Keratinocyte (primary cell): ENCODE results near the gene MRPL12.

ENCODE experiments used
- CTCF ChIP-seq, 3 experiments: IDR thresholded peaks in 1 of 3; conservative IDR thresholded peaks in 1 of 3; optimal IDR thresholded peaks in 1 of 3; 2 replicates in 2 of 3; 3 replicates in 1 of 3; pipeline versions ENCODE3 to v1.5.1; 2011; ENCODE audit warnings: low read length in 3 of 3, mild to moderate bottlenecking in 3 of 3, moderate library complexity in 2 of 3, control low read depth in 1 of 3, inconsistent platforms in 1 of 3; ENCODE audit not compliant: insufficient read depth in 2 of 3; ENCODE audit errors: extremely low read depth in 1 of 3
- EZH2 ChIP-seq: IDR thresholded peaks from one replicate; pipeline ENCODE4 v1.6.1; 2012; ENCODE audit warnings: inconsistent platforms, mild to moderate bottlenecking, low read length, moderate library complexity

DNA sequence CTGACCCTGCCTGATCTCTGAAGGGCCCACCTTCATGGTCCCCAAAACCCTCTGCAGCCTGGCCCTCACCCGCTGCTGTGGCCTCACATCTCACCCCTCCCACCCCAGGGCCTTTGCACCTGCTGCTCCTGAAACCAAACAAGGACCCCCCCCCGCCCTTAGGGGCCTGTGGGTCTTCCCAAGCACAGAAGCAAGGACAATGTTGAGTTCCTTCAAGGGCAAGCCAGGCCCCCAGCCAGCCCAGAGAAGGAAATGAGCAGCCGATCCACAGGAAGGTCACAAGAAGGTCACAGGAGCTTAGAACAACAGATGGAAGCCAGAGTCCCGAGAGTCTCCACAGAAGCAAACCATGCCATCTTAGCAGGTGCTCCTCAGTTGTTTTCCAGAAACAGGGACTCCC, 46.3 kb upstream of the MRPL12 start:
- TF ChIP-seq CTCF (optimal IDR thresholded peaks at IDR 0.05 in 1 of 3, IDR thresholded peaks at IDR 0.05 in 1 of 3, conservative IDR thresholded peaks at IDR 0.05 in 1 of 3; ENCODE audit: extremely low read depth in 1 of 3, insufficient read depth in 2 of 3, low read length in 3 of 3): no peak
- TF ChIP-seq EZH2: no peak
